PC-9 (cell line): ENCODE measurements around the gene TCAP. TPM values are rescaled to one million over a fixed set of nuclear protein-coding genes. Genes with fewer than 3 reads are reported as not detected.

Experiments
- BruUV-seq: library from RNA; stranded (reverse); fragments of 400-500 nt; replicated peaks from 2 replicates; lab custom pipeline; 2021; lab: Mats Ljungman, UMichigan
- CTCF ChIA-PET: fragments of 300-600 bp; sonication (Branson Sonifier 250); formaldehyde crosslinking; loops from one replicate; lab custom pipeline; 2022; ENCODE audit warnings: antibody characterized with exemption; lab: Charles Lee
- POLR2A ChIA-PET: fragments of 300-600 bp; sonication (Branson Sonifier 250); formaldehyde crosslinking; loops from one replicate; lab custom pipeline; 2022; ENCODE audit warnings: antibody characterized with exemption; ENCODE audit not compliant: unreplicated experiment; lab: Charles Lee
- DNase-seq, 2 experiments: peaks; one replicate each; pipeline versions ENCODE4 v3.0.0 to v3.0.0-alpha.2; 2015 to 2022; ENCODE audit warnings: mixed read lengths in 1 of 2
- H2AFZ ChIP-seq: fragments of 200-600 bp; sonication (generic); 2 replicates; pipeline ENCODE4 v1.8.1; 2017; ENCODE audit warnings: antibody characterized with exemption
- H3F3A ChIP-seq: fragments of 200-600 bp; sonication (generic); 2 replicates; pipeline ENCODE4 v1.8.1; 2017; ENCODE audit warnings: antibody characterized with exemption, mild to moderate bottlenecking, low read depth; ENCODE audit not compliant: insufficient read depth
- H3K27ac ChIP-seq: fragments of 200-600 bp; sonication (generic); 2 replicates; pipeline ENCODE4 v1.6.1; 2016; ENCODE audit warnings: mixed run types
- H3K27me3 ChIP-seq: fragments of 200-600 bp; sonication (generic); 2 replicates; pipeline ENCODE4 v1.6.1; 2016; ENCODE audit warnings: low read depth, mixed run types; ENCODE audit not compliant: insufficient read depth
- H3K36me3 ChIP-seq: fragments of 200-600 bp; sonication (generic); 2 replicates; pipeline ENCODE4 v1.6.1; 2016; ENCODE audit warnings: low read depth, mixed run types
- H3K4me1 ChIP-seq: fragments of 200-600 bp; sonication (generic); replicated peaks from 2 replicates; pipeline ENCODE4 v1.6.1; 2016; ENCODE audit warnings: mixed run types; ENCODE audit not compliant: insufficient read depth
- H3K4me2 ChIP-seq: fragments of 200-600 bp; sonication (generic); 2 replicates; pipeline ENCODE4 v1.6.1; 2017; ENCODE audit warnings: mixed run types
- H3K4me3 ChIP-seq: fragments of 200-600 bp; sonication (generic); 2 replicates; pipeline ENCODE4 v1.6.1; 2016; ENCODE audit warnings: mixed run types
- H3K79me2 ChIP-seq: fragments of 200-600 bp; sonication (generic); 2 replicates; pipeline ENCODE4 v1.6.1; 2017; ENCODE audit warnings: low read depth, mixed run types
- H3K9me2 ChIP-seq: fragments of 200-600 bp; sonication (generic); 2 replicates; pipeline ENCODE4 v1.8.1; 2017; ENCODE audit warnings: mild to moderate bottlenecking; ENCODE audit not compliant: insufficient read depth
- H3K9me3 ChIP-seq: fragments of 200-600 bp; sonication (generic); 2 replicates; pipeline ENCODE4 v1.8.1; 2016; ENCODE audit warnings: low read depth; ENCODE audit not compliant: insufficient read depth
- H4K20me1 ChIP-seq: fragments of 200-600 bp; sonication (generic); 2 replicates; pipeline ENCODE4 v1.8.1; 2017; ENCODE audit not compliant: insufficient read depth
- CTCF ChIP-seq: fragments of 200-600 bp; sonication (generic); conservative IDR thresholded peaks from 2 replicates; pipeline ENCODE4 v1.6.1; 2017; ENCODE audit warnings: mixed run types, antibody characterized with exemption, mild to moderate bottlenecking, moderate library complexity
- EZH2 ChIP-seq: fragments of 200-600 bp; sonication (generic); IDR thresholded peaks from 2 replicates; pipeline ENCODE4 v1.8.0; 2017; ENCODE audit warnings: antibody characterized with exemption, low read depth
- intact Hi-C: fragments of 100-400 bp; cut with micrococcal nuclease; formaldehyde crosslinking; loops from one replicate; pipeline ENCODE4 v1.10.0; 2022; ENCODE audit not compliant: unreplicated experiment
- total RNA-seq: library from RNA; stranded (reverse); gene quantifications from 2 replicates; pipeline ENCODE4 v1.2.3, GENCODE V29; 2021

Gene TCAP
- total RNA-seq, 1 experiment from 2014 or later, result 1.6 TPM

GRCh38 chr17:39643271-39643670, 21.9 kb upstream of the TCAP start:
- Histone ChIP-seq H3F3A (no peaks in the 10 kb centered on the region; the same call in 1 of the 2 replicates), H3K36me3 (no peaks in the 10 kb centered on the region), H4K20me1 (peaks cover 12% of the 10 kb centered on the region), H3K4me1 (peaks cover 6% of the 10 kb centered on the region), H3K79me2 (peaks cover 51% of the 10 kb centered on the region), H2AFZ (no peak overlapping the region), H3K9me3 (no peaks in the 10 kb centered on the region), H3K27ac (no peak overlapping the region), H3K9me2 (no peaks in the 10 kb centered on the region), H3K4me2 (no peak overlapping the region), H3K27me3 (no peaks in the 10 kb centered on the region), H3K4me3 (no peak overlapping the region)
- DNase-seq, result no peak
- POLR2A ChIA-PET, result interaction anchor here (0.6 kb wide), 1 partner anchor 94 kb away, joined by 17 read pairs; no protein-coding TSS in a partner anchor
- intact Hi-C loops, result no loop called here
- no peak for TF ChIP-seq CTCF
- TF ChIP-seq EZH2, result no peak
- CTCF ChIA-PET, result no interaction called here
- no TSS peak for BruUV-seq

- Histone ChIP-seq H2AFZ (no peak overlapping the region), H3K9me2 (no peaks in the 10 kb centered on the region), H3K9me3 (no peaks in the 10 kb centered on the region), H3K27me3 (no peaks in the 10 kb centered on the region), H3K4me3 (no peak overlapping the region), H3K79me2 (peaks cover 23% of the 10 kb centered on the region), H4K20me1 (peaks cover 15% of the 10 kb centered on the region), H3K4me2 (no peak overlapping the region), H3K4me1 (no peaks in the 10 kb centered on the region; the same call in 1 of the 2 replicates), H3F3A (no peaks in the 10 kb centered on the region; the same call in 1 of the 2 replicates), H3K36me3 (no peaks in the 10 kb centered on the region), H3K27ac (no peak overlapping the region)
- ChIA-PET POLR2A (interaction anchor here (0.6 kb wide), 1 partner anchor 428 kb away, joined by 3 read pairs; no protein-coding TSS in a partner anchor), CTCF (interaction anchor here (0.6 kb wide), 1 partner anchor 94 kb away, joined by 3 read pairs; no protein-coding TSS in a partner anchor)
- no TSS peak for BruUV-seq
- DNase-seq, result no peak
- intact Hi-C loops, result no loop called here
- no peak for TF ChIP-seq CTCF
- TF ChIP-seq EZH2, result no peak
Observed at GRCh38 chr17:39647256-39647655, 17.9 kb upstream of the TCAP start.

GRCh38 chr17:39648616-39649366, 16.4 kb upstream of the TCAP start:
- no peak for DNase-seq
- intact Hi-C loops, result no loop called here
- Histone ChIP-seq H3K27me3 (no peaks in the 10 kb centered on the region), H3K9me3 (no peaks in the 10 kb centered on the region), H3K4me1 (no peaks in the 10 kb centered on the region), H4K20me1 (peaks cover 18% of the 10 kb centered on the region), H3F3A (no peaks in the 10 kb centered on the region), H3K9me2 (no peaks in the 10 kb centered on the region), H3K36me3 (no peaks in the 10 kb centered on the region), H2AFZ (no peak overlapping the region), H3K4me3 (no peak overlapping the region), H3K79me2 (peaks cover 11% of the 10 kb centered on the region), H3K27ac (no peak overlapping the region), H3K4me2 (no peak overlapping the region)
- ChIA-PET CTCF (no interaction called here), POLR2A (interaction anchor here (0.7 kb wide), 1 partner anchor 50 kb away, joined by 3 read pairs; no protein-coding TSS in a partner anchor)
- TF ChIP-seq EZH2 (no peak), CTCF (no peak)
- BruUV-seq, result no TSS peak
